Retinal pigment epithelial cell (primary cell): Measurements from ENCODE around the gene TMEM62.
"Not testable (repeated sequence)": the region's sequence is repeated elsewhere in the genome, so short reads cannot be mapped to it uniquely, and the experiment has no call there.

Source experiments
- DNase-seq: peaks from one replicate; pipeline ENCODE4 v3.0.0-alpha.2; 2010; ENCODE audit warnings: low read depth
- H3K4me3 ChIP-seq: 2 replicates; pipeline ENCODE4 v1.5.1; 2011; ENCODE audit warnings: mild to moderate bottlenecking, low read length, control low read depth, moderate library complexity
- CTCF ChIP-seq: conservative IDR thresholded peaks from 2 replicates; pipeline ENCODE4 v1.5.1; 2011; ENCODE audit warnings: low read depth, low read length, control low read depth, inconsistent platforms

Gene TMEM62

GRCh38 chr15:43153269-43153668, 19.9 kb downstream of the TMEM62 start:
- H3K4me3 ChIP-seq: no peak overlapping the region
- TF ChIP-seq CTCF: no peak
- DNase-seq: no peak

- DNase-seq: no peak
- no peak for TF ChIP-seq CTCF
- H3K4me3 ChIP-seq: no peak overlapping the region
These were observed 32.5 kb downstream of the TMEM62 start for GRCh38 chr15:43165801-43166325.

- DNase-seq, H3K4me3 ChIP-seq: not testable (repeated sequence)
These were observed 33.9 kb downstream of the TMEM62 start for GRCh38 chr15:43167261-43167660.

- no peak for DNase-seq
- H3K4me3 ChIP-seq: no peak overlapping the region
- TF ChIP-seq CTCF: no peak
These were observed 35.1 kb downstream of the TMEM62 start for GRCh38 chr15:43168192-43169107.

GRCh38 chr15:43169888-43170287, 36.5 kb downstream of the TMEM62 start:
- TF ChIP-seq CTCF: no peak
- no peak for DNase-seq
- no peak overlapping the region for H3K4me3 ChIP-seq

GRCh38 chr15:43175656-43176309, 42.4 kb downstream of the TMEM62 start:
- not testable (repeated sequence) for H3K4me3 ChIP-seq, DNase-seq

GRCh38 chr15:43177147-43177546, 43.8 kb downstream of the TMEM62 start:
- H3K4me3 ChIP-seq, DNase-seq: not testable (repeated sequence)

GRCh38 chr15:43183270-43183669, 49.9 kb downstream of the TMEM62 start:
- no peak for TF ChIP-seq CTCF
- DNase-seq: no peak
- H3K4me3 ChIP-seq: no peak overlapping the region
